ENCODE measurements around the gene TMEM250. TPM values are rescaled to one million over a fixed set of nuclear protein-coding genes. Genes with fewer than 3 reads are reported as not detected.

TMEM250 gene
- total RNA-seq, 2 experiments from 2014 or later, result 24.4 to 25.9 TPM

DNA sequence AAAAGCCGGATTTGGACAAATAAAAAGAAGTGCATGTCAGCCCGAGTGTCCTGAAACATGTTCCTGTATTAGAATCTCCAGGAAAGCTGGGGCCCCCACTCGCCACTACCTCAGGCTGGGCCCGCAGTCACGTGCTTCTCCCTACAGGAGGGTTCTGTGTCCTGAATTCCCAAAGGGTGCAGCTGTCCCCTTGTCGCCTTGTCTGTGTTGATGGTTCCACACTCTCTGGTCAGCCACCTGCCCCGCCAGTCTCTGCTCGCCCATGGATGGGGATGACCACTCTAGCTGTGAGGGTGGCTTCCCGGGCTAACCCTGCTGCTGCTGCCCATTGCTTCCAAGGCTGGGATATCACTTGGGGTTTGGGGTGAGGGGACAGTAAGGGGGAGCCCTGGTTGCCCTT is 3.1 kb upstream of the TMEM250 start:
- TF ChIP-seq, protein P1, sequence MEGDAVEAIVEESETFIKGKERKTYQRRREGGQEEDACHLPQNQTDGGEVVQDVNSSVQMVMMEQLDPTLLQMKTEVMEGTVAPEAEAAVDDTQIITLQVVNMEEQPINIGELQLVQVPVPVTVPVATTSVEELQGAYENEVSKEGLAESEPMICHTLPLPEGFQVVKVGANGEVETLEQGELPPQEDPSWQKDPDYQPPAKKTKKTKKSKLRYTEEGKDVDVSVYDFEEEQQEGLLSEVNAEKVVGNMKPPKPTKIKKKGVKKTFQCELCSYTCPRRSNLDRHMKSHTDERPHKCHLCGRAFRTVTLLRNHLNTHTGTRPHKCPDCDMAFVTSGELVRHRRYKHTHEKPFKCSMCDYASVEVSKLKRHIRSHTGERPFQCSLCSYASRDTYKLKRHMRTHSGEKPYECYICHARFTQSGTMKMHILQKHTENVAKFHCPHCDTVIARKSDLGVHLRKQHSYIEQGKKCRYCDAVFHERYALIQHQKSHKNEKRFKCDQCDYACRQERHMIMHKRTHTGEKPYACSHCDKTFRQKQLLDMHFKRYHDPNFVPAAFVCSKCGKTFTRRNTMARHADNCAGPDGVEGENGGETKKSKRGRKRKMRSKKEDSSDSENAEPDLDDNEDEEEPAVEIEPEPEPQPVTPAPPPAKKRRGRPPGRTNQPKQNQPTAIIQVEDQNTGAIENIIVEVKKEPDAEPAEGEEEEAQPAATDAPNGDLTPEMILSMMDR (IDR thresholded peaks at IDR 0.05), result no peak
- Mint-ChIP-seq H3K9me3 (no peaks in the 10 kb centered on the region), H3K27ac (no peak overlapping the region), H3K4me3 (no peak overlapping the region), H3K36me3 (ENCODE audit: low read depth) (no peaks in the 10 kb centered on the region), H3K4me1 (ENCODE audit: low read depth) (peaks cover 3% of the 10 kb centered on the region), H3K27me3 (peaks cover 5% of the 10 kb centered on the region)
- intact Hi-C loops (cut with micrococcal nuclease), result loop anchor here (5.0 kb wide), 2 partner anchors 34 to 154 kb away; no protein-coding TSS in a partner anchor
- no peak for DNase-seq
- ChIA-PET CTCF (interaction anchor here (0.9 to 4.8 kb wide), 21 partner anchors 9 to 267 kb away, joined by 3 to 54 read pairs (median 5); partner anchors contain the start of gene NACC2), POLR2A (interaction anchor here (1.2 to 1.6 kb wide), 3 partner anchors 26 to 154 kb away, joined by 4 to 7 read pairs (median 5); partner anchors contain the start of gene NACC2)
- no peak for ATAC-seq

DNA sequence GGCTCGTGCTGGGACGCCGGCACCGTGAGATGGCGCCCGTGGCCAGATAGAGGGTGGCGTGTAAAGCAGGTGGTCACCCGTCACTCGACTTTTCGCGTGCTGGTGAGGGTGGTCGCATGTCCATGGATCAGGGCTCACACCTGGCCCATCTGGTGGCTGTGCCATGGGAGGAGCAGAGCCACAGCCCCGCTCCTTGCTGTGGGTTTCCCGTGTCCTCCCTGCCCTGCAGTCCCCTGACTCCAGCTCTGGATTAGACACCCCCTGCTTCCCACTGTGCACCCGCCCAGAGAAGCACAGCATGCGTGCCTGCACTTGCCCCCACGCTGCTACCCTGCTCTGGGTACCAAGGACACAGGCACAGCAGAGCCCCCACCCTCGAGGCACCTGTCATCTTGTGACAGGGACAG is 1.8 kb upstream of the TMEM250 start:
- no peaks in the 10 kb centered on the region for H3K36me3 Mint-ChIP-seq (ENCODE audit: low read depth)
- H3K27me3 Mint-ChIP-seq, result peaks cover 5% of the 10 kb centered on the region
- H3K27ac Mint-ChIP-seq, result no peak overlapping the region
- ChIA-PET CTCF (interaction anchor here (0.7 to 4.8 kb wide), 6 partner anchors 26 to 157 kb away, joined by 3 to 54 read pairs (median 13); partner anchors contain the start of gene NACC2), POLR2A (no interaction called here)
- DNase-seq (no peak), ATAC-seq (no peak)
- H3K4me3 Mint-ChIP-seq, result no peak overlapping the region
- H3K9me3 Mint-ChIP-seq, result no peaks in the 10 kb centered on the region
- intact Hi-C loops (cut with micrococcal nuclease), result loop anchor here (5.0 kb wide), 2 partner anchors 33 to 153 kb away; no protein-coding TSS in a partner anchor
- TF ChIP-seq, protein P1 (IDR thresholded peaks at IDR 0.05), result no peak
- peaks cover 3% of the 10 kb centered on the region for H3K4me1 Mint-ChIP-seq (ENCODE audit: low read depth)

DNA sequence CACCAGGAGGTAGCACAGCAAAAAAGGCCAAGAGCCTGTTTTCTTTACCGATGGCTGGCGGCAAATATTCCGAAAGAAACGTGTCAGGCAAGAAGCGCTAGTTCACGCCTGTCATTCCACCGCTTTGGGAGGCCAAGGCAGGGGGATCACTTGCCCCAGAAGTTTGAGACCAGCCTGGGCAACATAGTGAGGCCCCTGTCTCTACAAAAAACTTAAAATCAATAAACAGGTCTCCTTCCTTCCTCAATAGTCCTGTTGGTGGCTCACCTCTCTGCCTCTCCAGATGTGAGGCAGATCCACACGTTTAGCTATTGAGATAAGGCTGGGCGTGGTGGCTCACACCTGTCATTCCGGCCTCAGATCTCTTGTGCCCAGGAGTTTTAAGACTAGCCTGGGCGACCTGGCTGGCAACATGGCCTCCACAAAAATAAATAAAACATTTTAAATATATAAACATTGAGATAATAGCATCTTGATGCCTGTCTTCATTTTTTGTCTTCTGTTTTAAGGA is 1.3 kb upstream of the TMEM250 start:
- H3K4me1 Mint-ChIP-seq (ENCODE audit: low read depth), result peaks cover 5% of the 10 kb centered on the region
- DNase-seq (no peak), ATAC-seq (no peak)
- CTCF ChIA-PET, result interaction anchor here (0.7 to 4.8 kb wide), 4 partner anchors 19 to 153 kb away, joined by 3 to 54 read pairs (median 4); no protein-coding TSS in a partner anchor
- H3K36me3 Mint-ChIP-seq (ENCODE audit: low read depth), result peaks cover 3% of the 10 kb centered on the region
- peak overlapping the region; percentile 77 for H3K4me3 Mint-ChIP-seq
- H3K9me3 Mint-ChIP-seq, result no peaks in the 10 kb centered on the region
- intact Hi-C loops (cut with micrococcal nuclease), result loop anchor here (5.0 kb wide), 2 partner anchors 33 to 153 kb away; no protein-coding TSS in a partner anchor
- H3K27ac Mint-ChIP-seq, result peak overlapping the region; percentile 86
- POLR2A ChIA-PET, result interaction anchor here (0.9 kb wide), 1 partner anchor 116 kb away, joined by 4 read pairs; no protein-coding TSS in a partner anchor
- TF ChIP-seq, protein P1 (IDR thresholded peaks at IDR 0.05), result no peak
- H3K27me3 Mint-ChIP-seq, result peaks cover under 1% of the 10 kb centered on the region

DNA sequence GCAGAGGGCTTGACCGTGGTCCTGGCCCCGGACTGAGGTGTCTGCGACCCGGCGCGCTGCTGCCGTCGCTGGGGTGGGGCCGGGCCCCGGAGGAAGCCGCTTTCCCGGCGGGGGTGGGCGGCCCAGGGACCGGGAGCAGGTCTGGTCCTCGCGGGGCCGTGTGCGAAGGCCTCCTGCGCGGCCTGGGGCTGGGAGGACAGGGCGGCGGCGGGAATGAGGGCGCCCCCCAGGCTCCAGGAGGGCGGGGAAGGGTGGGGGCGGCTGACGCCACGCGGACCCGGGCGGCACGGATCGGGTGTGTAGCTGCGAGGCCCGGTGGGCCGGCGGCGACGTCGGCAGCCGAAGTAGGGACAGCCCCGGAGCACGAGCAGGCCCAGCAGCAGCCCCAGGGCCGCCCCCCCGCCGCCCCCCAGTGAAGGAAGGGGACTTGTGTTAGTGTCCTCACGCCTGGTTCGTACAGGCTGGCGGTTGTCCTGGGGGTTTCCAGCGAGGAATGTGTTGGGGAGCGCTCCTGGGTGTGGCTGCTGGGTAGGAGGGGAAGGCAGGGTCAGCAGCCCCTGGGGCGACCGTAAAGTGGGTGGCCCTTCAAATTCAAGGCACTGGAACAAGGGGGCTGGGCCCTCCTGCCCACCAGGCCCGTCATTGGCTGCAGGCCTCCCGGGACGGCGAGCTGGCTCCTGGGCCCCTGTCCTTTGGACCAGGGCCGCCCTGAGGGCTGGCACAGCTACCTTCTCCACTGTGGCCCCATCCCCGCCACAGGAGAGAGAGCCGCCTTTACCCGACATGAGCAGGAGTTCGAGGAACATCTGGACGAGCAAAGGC is 597 bp upstream of the TMEM250 start:
- peak; percentile 55 for DNase-seq
- H3K36me3 Mint-ChIP-seq (ENCODE audit: low read depth), result peaks cover 9% of the 10 kb centered on the region
- H3K4me3 Mint-ChIP-seq, result peak overlapping the region; percentile 77
- intact Hi-C loops (cut with micrococcal nuclease), result no loop called here
- peak overlapping the region; percentile 86 for H3K27ac Mint-ChIP-seq
- POLR2A ChIA-PET, result interaction anchor here (0.6 to 0.9 kb wide), 2 partner anchors 117 to 127 kb away, joined by 4 to 5 read pairs; no protein-coding TSS in a partner anchor
- peaks cover 12% of the 10 kb centered on the region for H3K4me1 Mint-ChIP-seq (ENCODE audit: low read depth)
- H3K9me3 Mint-ChIP-seq, result no peaks in the 10 kb centered on the region
- CTCF ChIA-PET, result interaction anchor here (0.7 to 1.4 kb wide), 2 partner anchors 20 to 152 kb away, joined by 4 read pairs; no protein-coding TSS in a partner anchor
- TF ChIP-seq, protein P1 (IDR thresholded peaks at IDR 0.05), result no peak
- peak; percentile 15 for ATAC-seq
- no peaks in the 10 kb centered on the region for H3K27me3 Mint-ChIP-seq
